C4-2B (cell line): Measurements from ENCODE around the gene HSD17B11.

Experiments used
- CTCF ChIP-seq: fragments of 450-650 bp; conservative IDR thresholded peaks from 2 replicates; pipeline ENCODE4 v1.5.1; 2017; ENCODE audit warnings: mild to moderate bottlenecking
- ZFX ChIP-seq: fragments of 450-650 bp; IDR thresholded peaks from 2 replicates; pipeline ENCODE4 v1.6.1; 2017

GRCh38 chr4:87305562-87305961 is 85.4 kb downstream of the HSD17B11 start:
- TF ChIP-seq CTCF, result no peak
- TF ChIP-seq ZFX, result no peak
